ENCODE data around the gene PEDS1.
A peak's percentile ranks its signal among the peaks of the same experiment; 100 is the strongest.
"Not testable (repeated sequence)": the region's sequence is repeated elsewhere in the genome, so short reads cannot be mapped to it uniquely, and the experiment has no call there.

Gene PEDS1

GRCh38 chr20:50163570-50164317 lies 10.2 kb upstream of the PEDS1 start:
- no peak for DNase-seq (ENCODE audit: insufficient read length, low spot score)

GRCh38 chr20:50161494-50161893 lies 8.0 kb upstream of the PEDS1 start:
- not testable (repeated sequence) for FAIRE-seq

More at GRCh38 chr20:50163570-50164317, 10.2 kb upstream of the PEDS1 start:
- no peak for FAIRE-seq

GRCh38 chr20:50153153-50153499 lies 397 bp downstream of the PEDS1 start:
- FAIRE-seq: no peak

More at GRCh38 chr20:50161494-50161893, 8.0 kb upstream of the PEDS1 start:
- DNase-seq (ENCODE audit: insufficient read length, low spot score): not testable (repeated sequence)

GRCh38 chr20:50152394-50153152 lies 950 bp downstream of the PEDS1 start:
- DNase-seq (ENCODE audit: insufficient read length, low spot score) (no peak), FAIRE-seq (no peak)

More at GRCh38 chr20:50153153-50153499, 397 bp downstream of the PEDS1 start:
- peak; percentile 36 for DNase-seq (ENCODE audit: insufficient read length, low spot score)

- FAIRE-seq (no peak), DNase-seq (ENCODE audit: insufficient read length, low spot score) (no peak)
Measured at GRCh38 chr20:50151034-50151743, 2.3 kb downstream of the PEDS1 start.

- DNase-seq (ENCODE audit: insufficient read length, low spot score) (no peak), FAIRE-seq (no peak)
Measured at GRCh38 chr20:50149481-50150254, 3.9 kb downstream of the PEDS1 start.

- DNase-seq (ENCODE audit: insufficient read length, low spot score) (peak; percentile 40), FAIRE-seq (no peak)
Measured at GRCh38 chr20:50146732-50147662, 6.5 kb downstream of the PEDS1 start.

- DNase-seq (ENCODE audit: insufficient read length, low spot score): no peak
- no peak for FAIRE-seq
Measured at GRCh38 chr20:50146214-50146613, 7.3 kb downstream of the PEDS1 start.

- DNase-seq (ENCODE audit: insufficient read length, low spot score) (no peak), FAIRE-seq (no peak)
Measured at GRCh38 chr20:50145566-50145965, 8.0 kb downstream of the PEDS1 start.

GRCh38 chr20:50144362-50144761 lies 9.2 kb downstream of the PEDS1 start:
- no peak for FAIRE-seq
- DNase-seq (ENCODE audit: insufficient read length, low spot score): no peak

GRCh38 chr20:50142812-50143211 lies 10.7 kb downstream of the PEDS1 start:
- no peak for DNase-seq (ENCODE audit: insufficient read length, low spot score)
- FAIRE-seq: no peak

GRCh38 chr20:50141811-50142561 lies 11.5 kb downstream of the PEDS1 start:
- no peak for FAIRE-seq
- no peak for DNase-seq (ENCODE audit: insufficient read length, low spot score)

GRCh38 chr20:50141018-50141675 lies 12.4 kb downstream of the PEDS1 start:
- no peak for FAIRE-seq
- no peak for DNase-seq (ENCODE audit: insufficient read length, low spot score)

GRCh38 chr20:50140339-50140859 lies 13.1 kb downstream of the PEDS1 start:
- DNase-seq (ENCODE audit: insufficient read length, low spot score) (no peak), FAIRE-seq (no peak)

- DNase-seq (ENCODE audit: insufficient read length, low spot score) (no peak), FAIRE-seq (no peak)
Measured at GRCh38 chr20:50138479-50139393, 14.8 kb downstream of the PEDS1 start.

- no peak for FAIRE-seq
- no peak for DNase-seq (ENCODE audit: insufficient read length, low spot score)
Measured at GRCh38 chr20:50138120-50138478, 15.4 kb downstream of the PEDS1 start.

- not testable (repeated sequence) for DNase-seq (ENCODE audit: insufficient read length, low spot score); FAIRE-seq
Measured at GRCh38 chr20:50137702-50138101, 15.8 kb downstream of the PEDS1 start.
